ENCODE measurements around the gene SBF1.
A peak's percentile ranks its signal among the peaks of the same experiment; 100 is the strongest.

SBF1 gene

GRCh38 chr22:50486561-50487289 is 11.9 kb upstream of the SBF1 start, which contains the start of gene MIOX:
MIOX (plus strand) TSS chr22:50486859; CDS start chr22:50486898, 39 bp downstream.
- no peak for DNase-seq (ENCODE audit: low read depth, low spot score)

GRCh38 chr22:50485221-50486131 is 10.6 kb upstream of the SBF1 start:
- no peak for DNase-seq (ENCODE audit: low read depth, low spot score)

GRCh38 chr22:50483977-50484853 is 9.4 kb upstream of the SBF1 start:
- DNase-seq (ENCODE audit: low read depth, low spot score): no peak

GRCh38 chr22:50483556-50483955 is 8.7 kb upstream of the SBF1 start:
- no peak for DNase-seq (ENCODE audit: low read depth, low spot score)

GRCh38 chr22:50483106-50483505 is 8.3 kb upstream of the SBF1 start:
- no peak for DNase-seq (ENCODE audit: low read depth, low spot score)

- no peak for DNase-seq (ENCODE audit: low read depth, low spot score)
Measured at GRCh38 chr22:50482107-50483074, 7.6 kb upstream of the SBF1 start.

GRCh38 chr22:50481440-50482106 is 6.7 kb upstream of the SBF1 start, which contains the start of gene ADM2:
ADM2 (plus strand) TSS chr22:50481543; CDS start chr22:50481848, 305 bp downstream.
- peak; percentile 65 for DNase-seq (ENCODE audit: low read depth, low spot score)

GRCh38 chr22:50481045-50481439 is 6.2 kb upstream of the SBF1 start:
- DNase-seq (ENCODE audit: low read depth, low spot score): no peak

- DNase-seq (ENCODE audit: low read depth, low spot score): no peak
Measured at GRCh38 chr22:50479721-50480120, 4.9 kb upstream of the SBF1 start.

- DNase-seq (ENCODE audit: low read depth, low spot score): peak; percentile 58
Measured at GRCh38 chr22:50477923-50478322, 3.1 kb upstream of the SBF1 start.

- no peak for DNase-seq (ENCODE audit: low read depth, low spot score)
Measured at GRCh38 chr22:50476868-50477267, 2.0 kb upstream of the SBF1 start.

GRCh38 chr22:50475652-50476002 is 792 bp upstream of the SBF1 start:
- no peak for DNase-seq (ENCODE audit: low read depth, low spot score)

GRCh38 chr22:50473855-50474671 is 772 bp downstream of the SBF1 start:
- DNase-seq (ENCODE audit: low read depth, low spot score): peak; percentile 47

- no peak for DNase-seq (ENCODE audit: low read depth, low spot score)
Measured at GRCh38 chr22:50473088-50473487, 1.7 kb downstream of the SBF1 start.

GRCh38 chr22:50471962-50472361 is 2.9 kb downstream of the SBF1 start:
- DNase-seq (ENCODE audit: low read depth, low spot score): no peak

- DNase-seq (ENCODE audit: low read depth, low spot score): no peak
Measured at GRCh38 chr22:50471197-50471847, 3.5 kb downstream of the SBF1 start.

GRCh38 chr22:50470491-50470890 is 4.3 kb downstream of the SBF1 start:
- DNase-seq (ENCODE audit: low read depth, low spot score): no peak
